ENCODE data around the gene BLOC1S1. TPM values are rescaled to one million over a fixed set of nuclear protein-coding genes. Genes with fewer than 3 reads are reported as not detected.

Gene BLOC1S1
- total and polyA plus RNA-seq, 8 donors = 12.8 to 451 (median 239) TPM

- peak; percentile 76 to 87 for DNase-seq
- peaks cover 31 to 57% (median 40%) of the 10 kb centered on the region in 4 donors for H3K36me3 ChIP-seq
- H3K27me3 ChIP-seq = no peaks in the 10 kb centered on the region
- H3K4me1 ChIP-seq = peaks cover 74 to 83% (median 80%) of the 10 kb centered on the region in 4 donors
- H3K27ac ChIP-seq = peak overlapping the region in 4 of 5 donors; percentile 39 to 100 (median 74)
- 15 to 48% (median 39%) methylated on average over 6 to 11 of the region's 11 CpGs for WGBS, 5 donors
- no peak overlapping the region for H3K4me3 ChIP-seq
- no peaks in the 10 kb centered on the region for H3K9me3 ChIP-seq
- TF ChIP-seq CTCF (IDR thresholded peaks at IDR 0.05) = peak in 5 of 7 experiments; percentile 30 to 62 (median 51)
- no peak for TF ChIP-seq EP300 (IDR thresholded peaks at IDR 0.05)
- peak in 1 of 3 donors; percentile 22 for TF ChIP-seq POLR2AphosphoS5 (IDR thresholded peaks at IDR 0.05)
- no peak for TF ChIP-seq POLR2A (IDR thresholded peaks at IDR 0.05)
- intact Hi-C loops (cut with DNase I; ENCODE audit: low total_unique reads) = no loop called here
These were observed 8.5 kb downstream of the BLOC1S1 start for GRCh38 chr12:55724226-55724939.

- no peaks in the 10 kb centered on the region for H3K9me3 ChIP-seq
- TF ChIP-seq EP300 (IDR thresholded peaks at IDR 0.05) = no peak
- no peak for TF ChIP-seq POLR2A (IDR thresholded peaks at IDR 0.05)
- no peak for TF ChIP-seq CTCF (IDR thresholded peaks at IDR 0.05)
- TF ChIP-seq POLR2AphosphoS5 (IDR thresholded peaks at IDR 0.05) = no peak
- H3K4me1 ChIP-seq = peaks cover 71 to 81% (median 78%) of the 10 kb centered on the region in 4 donors
- WGBS, 5 donors = 28 to 50% (median 38%) methylated on average over 3 of the region's 3 CpGs
- peak overlapping the region in 1 of 4 donors; percentile 89 for H3K4me3 ChIP-seq
- H3K27ac ChIP-seq = peak overlapping the region in 3 of 5 donors; percentile 39 to 100 (median 97)
- H3K36me3 ChIP-seq = peaks cover 31 to 53% (median 40%) of the 10 kb centered on the region in 4 donors
- H3K27me3 ChIP-seq = no peaks in the 10 kb centered on the region
- intact Hi-C loops (cut with DNase I; ENCODE audit: low total_unique reads) = no loop called here
- DNase-seq = no peak
These were observed 9.1 kb downstream of the BLOC1S1 start for GRCh38 chr12:55724940-55725309.

GRCh38 chr12:55725556-55725955, 9.7 kb downstream of the BLOC1S1 start:
- Histone ChIP-seq H3K4me3 (peak overlapping the region in 1 of 4 donors; percentile 89), H3K9me3 (no peaks in the 10 kb centered on the region), H3K36me3 (peaks cover 31 to 48% (median 40%) of the 10 kb centered on the region in 4 donors), H3K27me3 (no peaks in the 10 kb centered on the region), H3K4me1 (peaks cover 71 to 81% (median 78%) of the 10 kb centered on the region in 4 donors), H3K27ac (peak overlapping the region in 3 of 5 donors; percentile 97 to 100 (median 100))
- no peak for TF ChIP-seq EP300 (IDR thresholded peaks at IDR 0.05)
- TF ChIP-seq POLR2A (IDR thresholded peaks at IDR 0.05) = no peak
- no peak for TF ChIP-seq POLR2AphosphoS5 (IDR thresholded peaks at IDR 0.05)
- TF ChIP-seq CTCF (IDR thresholded peaks at IDR 0.05) = no peak
- intact Hi-C loops (cut with DNase I; ENCODE audit: low total_unique reads) = no loop called here
- DNase-seq = no peak
- 38 to 49% (median 43%) methylated on average over 3 of the region's 3 CpGs for WGBS, 5 donors

GRCh38 chr12:55726971-55727370, 11.1 kb downstream of the BLOC1S1 start:
- H3K4me3 ChIP-seq = peak overlapping the region; percentile 75 to 96 (median 91)
- intact Hi-C loops (cut with DNase I; ENCODE audit: low total_unique reads) = no loop called here
- no peaks in the 10 kb centered on the region for H3K27me3 ChIP-seq
- 11 to 41% (median 19%) methylated on average over 6 to 10 of the region's 10 CpGs for WGBS, 5 donors
- H3K4me1 ChIP-seq = peaks cover 61 to 77% (median 70%) of the 10 kb centered on the region in 4 donors
- H3K9me3 ChIP-seq = no peaks in the 10 kb centered on the region
- H3K27ac ChIP-seq = peak overlapping the region; percentile 94 to 100 (median 99)
- H3K36me3 ChIP-seq = peaks cover 31 to 48% (median 40%) of the 10 kb centered on the region in 4 donors
- no peak for DNase-seq
- TF ChIP-seq EP300 (IDR thresholded peaks at IDR 0.05) (no peak), POLR2AphosphoS5 (IDR thresholded peaks at IDR 0.05) (no peak), CTCF (IDR thresholded peaks at IDR 0.05) (no peak), POLR2A (IDR thresholded peaks at IDR 0.05) (no peak)
